ENCODE data around the gene TMEM59. TPM values are rescaled to one million over a fixed set of nuclear protein-coding genes. Genes with fewer than 3 reads are reported as not detected.
A peak's percentile ranks its signal among the peaks of the same experiment; 100 is the strongest.

Gene TMEM59
- total and polyA plus RNA-seq, 4 donors, result 152 to 468 (median 336) TPM

DNA sequence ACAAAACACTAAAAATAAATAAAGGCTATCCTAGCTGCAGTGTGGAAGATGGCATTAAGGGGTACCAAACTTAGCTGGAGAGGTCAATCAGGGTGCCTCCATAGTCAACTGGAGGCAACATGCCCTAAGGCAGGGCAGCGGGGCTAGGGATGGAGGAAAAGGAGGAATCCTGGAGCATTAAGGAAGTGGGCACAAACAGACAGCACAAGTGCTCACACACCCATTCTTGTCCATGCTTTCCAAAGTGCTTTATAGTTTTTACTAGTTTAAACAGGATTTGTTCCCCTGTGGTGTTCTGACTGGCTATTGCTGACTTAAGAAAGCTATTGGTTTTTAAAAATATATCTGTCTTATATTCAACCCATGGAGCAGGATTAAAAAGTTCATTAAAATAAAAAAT, 33.8 kb upstream of the TMEM59 start:
- Histone ChIP-seq H3K9me3 (ENCODE audit: control insufficient read depth in 4 of 4, insufficient read depth in 3 of 4, low read length in 3 of 4) (no peaks in the 10 kb centered on the region), H3K27me3 (ENCODE audit: control insufficient read depth in 3 of 3, insufficient read depth in 3 of 3, low read length in 2 of 3) (no peaks in the 10 kb centered on the region), H3K27ac (ENCODE audit: low read depth in 1 of 2, low read length in 1 of 2) (no peak overlapping the region), H3K4me3 (no peak overlapping the region), H3K9ac (ENCODE audit: insufficient read depth in 1 of 2, low read length in 2 of 2) (no peak overlapping the region), H3K36me3 (ENCODE audit: control insufficient read depth in 4 of 4, insufficient read depth in 4 of 4, low read length in 4 of 4) (peaks cover 0 to 3% (median under 1%) of the 10 kb centered on the region in 4 donors), H3K4me1 (ENCODE audit: control insufficient read depth in 5 of 5, insufficient read depth in 5 of 5, low read length in 5 of 5) (no peaks in the 10 kb centered on the region)
- ATAC-seq (ENCODE audit: insufficient read depth, low FRiP score), result no peak
- no peak for DNase-seq
- TF ChIP-seq, protein P1, sequence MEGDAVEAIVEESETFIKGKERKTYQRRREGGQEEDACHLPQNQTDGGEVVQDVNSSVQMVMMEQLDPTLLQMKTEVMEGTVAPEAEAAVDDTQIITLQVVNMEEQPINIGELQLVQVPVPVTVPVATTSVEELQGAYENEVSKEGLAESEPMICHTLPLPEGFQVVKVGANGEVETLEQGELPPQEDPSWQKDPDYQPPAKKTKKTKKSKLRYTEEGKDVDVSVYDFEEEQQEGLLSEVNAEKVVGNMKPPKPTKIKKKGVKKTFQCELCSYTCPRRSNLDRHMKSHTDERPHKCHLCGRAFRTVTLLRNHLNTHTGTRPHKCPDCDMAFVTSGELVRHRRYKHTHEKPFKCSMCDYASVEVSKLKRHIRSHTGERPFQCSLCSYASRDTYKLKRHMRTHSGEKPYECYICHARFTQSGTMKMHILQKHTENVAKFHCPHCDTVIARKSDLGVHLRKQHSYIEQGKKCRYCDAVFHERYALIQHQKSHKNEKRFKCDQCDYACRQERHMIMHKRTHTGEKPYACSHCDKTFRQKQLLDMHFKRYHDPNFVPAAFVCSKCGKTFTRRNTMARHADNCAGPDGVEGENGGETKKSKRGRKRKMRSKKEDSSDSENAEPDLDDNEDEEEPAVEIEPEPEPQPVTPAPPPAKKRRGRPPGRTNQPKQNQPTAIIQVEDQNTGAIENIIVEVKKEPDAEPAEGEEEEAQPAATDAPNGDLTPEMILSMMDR (IDR thresholded peaks at IDR 0.05; ENCODE audit: control extremely low read depth, extremely low read depth), result no peak
- 91 to 93% methylated on average over 1 of the region's 1 CpG for WGBS, 2 donors

DNA sequence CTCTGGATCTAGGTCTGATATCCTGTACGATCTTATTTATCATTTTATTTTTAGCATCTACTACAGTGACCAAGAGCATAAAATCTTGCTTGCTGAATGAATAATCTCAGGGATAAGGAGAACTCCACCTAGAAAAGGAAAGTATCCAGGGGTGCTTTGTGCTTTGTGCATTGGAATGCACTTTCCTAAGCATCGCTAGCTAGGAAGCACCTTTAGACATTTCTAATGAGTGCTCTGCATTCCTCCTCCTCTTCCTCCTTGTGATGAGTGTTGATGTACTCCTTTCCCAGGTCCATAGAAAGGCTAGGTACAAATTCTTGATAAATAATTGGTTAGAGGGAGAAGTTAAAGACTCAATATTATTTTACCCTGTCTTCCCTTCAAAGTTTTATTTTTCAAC, 31.8 kb upstream of the TMEM59 start:
- no peaks in the 10 kb centered on the region for H3K9me3 ChIP-seq (ENCODE audit: control insufficient read depth in 4 of 4, insufficient read depth in 3 of 4, low read length in 3 of 4)
- no peak overlapping the region for H3K4me3 ChIP-seq
- whole genome bisulfite sequencing, 2 donors, result 85 to 97% methylated on average over 2 of the region's 2 CpGs
- ATAC-seq (ENCODE audit: insufficient read depth, low FRiP score), result no peak
- H3K36me3 ChIP-seq (ENCODE audit: control insufficient read depth in 4 of 4, insufficient read depth in 4 of 4, low read length in 4 of 4), result peaks cover 0 to 3% (median under 1%) of the 10 kb centered on the region in 4 donors
- H3K27me3 ChIP-seq (ENCODE audit: control insufficient read depth in 3 of 3, insufficient read depth in 3 of 3, low read length in 2 of 3), result no peaks in the 10 kb centered on the region
- H3K27ac ChIP-seq (ENCODE audit: low read depth in 1 of 2, low read length in 1 of 2), result no peak overlapping the region
- H3K9ac ChIP-seq (ENCODE audit: insufficient read depth in 1 of 2, low read length in 2 of 2), result no peak overlapping the region
- DNase-seq, result no peak
- no peaks in the 10 kb centered on the region for H3K4me1 ChIP-seq (ENCODE audit: control insufficient read depth in 5 of 5, insufficient read depth in 5 of 5, low read length in 5 of 5)
- TF ChIP-seq, protein P1 (IDR thresholded peaks at IDR 0.05; ENCODE audit: control extremely low read depth, extremely low read depth), result no peak

DNA sequence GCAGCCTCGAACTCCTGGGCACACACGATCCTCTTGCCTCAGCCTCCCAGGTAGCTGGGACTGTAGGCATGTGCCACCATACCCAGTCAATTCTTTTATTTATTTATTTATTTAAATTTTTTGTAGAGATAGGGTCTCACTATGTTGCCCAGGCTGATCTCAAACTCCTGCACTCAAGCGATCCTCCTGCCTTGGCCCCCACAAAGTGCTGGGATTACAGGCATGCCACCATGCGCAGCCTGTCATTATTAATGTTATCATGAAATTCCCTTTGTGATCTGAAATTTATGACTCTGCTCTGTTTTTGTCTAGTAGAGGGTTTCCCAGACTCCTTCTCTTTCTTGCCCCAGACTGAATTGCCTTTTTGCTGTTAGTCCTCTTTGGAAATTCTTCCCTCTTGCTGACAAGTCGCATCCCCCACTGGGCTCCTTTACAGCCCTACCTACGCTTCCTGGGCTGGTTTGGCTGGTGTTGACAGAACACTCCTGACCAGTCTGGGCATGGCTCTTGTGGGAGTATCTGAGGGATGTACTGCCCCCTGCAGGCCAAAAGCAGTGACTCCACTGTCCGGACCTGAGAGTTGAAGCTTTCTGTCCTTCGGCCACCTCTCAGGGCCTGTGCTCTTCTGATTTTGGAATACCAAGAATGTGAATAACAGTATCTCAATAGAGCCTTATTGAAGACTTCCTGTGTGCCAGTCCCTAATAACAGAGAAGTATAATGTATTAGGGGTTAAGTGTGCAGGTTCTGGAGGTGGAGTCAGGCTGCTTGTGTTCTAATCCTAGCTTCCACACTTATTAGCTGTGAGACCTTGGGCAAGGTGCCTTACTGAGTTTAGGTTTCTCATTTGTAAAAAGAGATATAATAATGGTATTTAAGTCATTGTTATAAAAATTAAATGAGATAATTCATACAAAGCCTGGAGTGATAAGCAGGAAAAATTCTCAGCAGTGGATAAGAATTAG, 28.6 kb upstream of the TMEM59 start:
- no peak overlapping the region for H3K9ac ChIP-seq (ENCODE audit: insufficient read depth in 1 of 2, low read length in 2 of 2)
- 80 to 89% methylated on average over 8 of the region's 8 CpGs for WGBS, 2 donors
- H3K9me3 ChIP-seq (ENCODE audit: control insufficient read depth in 4 of 4, insufficient read depth in 3 of 4, low read length in 3 of 4), result no peaks in the 10 kb centered on the region
- peaks cover 0 to 7% (median 0%) of the 10 kb centered on the region in 5 donors for H3K4me1 ChIP-seq (ENCODE audit: control insufficient read depth in 5 of 5, insufficient read depth in 5 of 5, low read length in 5 of 5)
- H3K36me3 ChIP-seq (ENCODE audit: control insufficient read depth in 4 of 4, insufficient read depth in 4 of 4, low read length in 4 of 4), result no peaks in the 10 kb centered on the region
- no peak overlapping the region for H3K4me3 ChIP-seq
- ATAC-seq (ENCODE audit: insufficient read depth, low FRiP score) (peak; percentile 93), DNase-seq (peak; percentile 34 to 60 (median 51))
- TF ChIP-seq, protein P1 (IDR thresholded peaks at IDR 0.05; ENCODE audit: control extremely low read depth, extremely low read depth), result peak; percentile 24
- H3K27me3 ChIP-seq (ENCODE audit: control insufficient read depth in 3 of 3, insufficient read depth in 3 of 3, low read length in 2 of 3), result no peaks in the 10 kb centered on the region
- H3K27ac ChIP-seq (ENCODE audit: low read depth in 1 of 2, low read length in 1 of 2), result no peak overlapping the region

Measured in lung (tissue), 12 donors.